ENCODE data around the gene TGFB3. TPM values are rescaled to one million over a fixed set of nuclear protein-coding genes. Genes with fewer than 3 reads are reported as not detected.

Gene TGFB3
- total and polyA plus RNA-seq, 2 of the 13 experiments (the other 11 are each of a cell fraction or from before 2014, with no cell fraction given): 1.4 to 2.5 TPM

- POLR2A ChIA-PET: interaction anchor here (0.6 kb wide), 1 partner anchor 164 kb away, joined by 3 read pairs; no protein-coding TSS in a partner anchor
Measured at GRCh38 chr14:75990297-75990696, 8.5 kb upstream of the TGFB3 start.

GRCh38 chr14:75989134-75989533 is 7.3 kb upstream of the TGFB3 start:
- Histone ChIP-seq H3K4me2 (ENCODE audit: low read depth, low read length) (peak overlapping the region; percentile 71), H3K9me3 (ENCODE audit: low read length) (no peaks in the 10 kb centered on the region), H3K9ac (ENCODE audit: insufficient read depth, low read depth, low read length) (0 out of 2 replicates have a peak overlapping the region, but pooled peaks have one; percentile 31), H3K27me3 (ENCODE audit: control insufficient read depth in 1 of 2, insufficient read depth in 2 of 2, low read length in 2 of 2) (no peaks in the 10 kb centered on the region), H2AFZ (ENCODE audit: low read length) (no peak overlapping the region), H3K27ac (ENCODE audit: extremely low read length, insufficient read depth, low read length) (no peak overlapping the region), H4K20me1 (ENCODE audit: insufficient read depth, low read length) (no peaks in the 10 kb centered on the region), H3K79me2 (ENCODE audit: insufficient read depth, low read length) (no peaks in the 10 kb centered on the region), H3K4me3 (replicated peaks in 1 of 3; ENCODE audit: insufficient read depth in 1 of 3, low read depth in 2 of 3, low read length in 3 of 3) (peak overlapping the region in 1 of 3 experiments; percentile 12; a peak in 1 of 6 replicates), H3K36me3 (replicated peaks in 1 of 2; ENCODE audit: control insufficient read depth in 1 of 2, insufficient read depth in 2 of 2, low read length in 2 of 2) (no peaks in the 10 kb centered on the region), H3K4me1 (ENCODE audit: insufficient read depth, low read length) (peaks cover 43% of the 10 kb centered on the region)
- POLR2A ChIA-PET: interaction anchor here (1.0 kb wide), 1 partner anchor 10 kb away, joined by 3 read pairs; no protein-coding TSS in a partner anchor
- CTCF ChIA-PET (ENCODE audit: low intra/inter-chr PET ratio, low total read pairs): no interaction called here
- WGBS (ENCODE audit: low lambda C conversion rate): 1% methylated on average over 6 of the region's 6 CpGs
- peak; percentile 74 for ATAC-seq
- peak; percentile 88 for FAIRE-seq
- in situ Hi-C loops (cut with HindIII; ENCODE audit: extremely low pct_ligation_motif_present, low pct_unique_long_range_greater_than_20kb): no loop called here
- no TSS peak for BruUV-seq (replicated peaks)
- intact Hi-C loops (cut with micrococcal nuclease; ENCODE audit: unreplicated experiment): loop anchor here (10.0 kb wide), 1 partner anchor 164 kb away; no protein-coding TSS in a partner anchor
- DNase-seq (ENCODE audit: low spot score): peak; percentile 84
- TF ChIP-seq ZNF12 (CRISPR knock-in tag; IDR thresholded peaks at IDR 0.05) (peak; percentile 95), NFIB (CRISPR knock-in tag; IDR thresholded peaks at IDR 0.05; ENCODE audit: borderline replicate concordance) (no peak), MIER3 (CRISPR knock-in tag; IDR thresholded peaks at IDR 0.05; ENCODE audit: borderline replicate concordance) (0 out of 2 replicates have a peak, but pooled peaks have one; percentile 36), MTA3 (CRISPR knock-in tag; IDR thresholded peaks at IDR 0.05) (no peak), ZNF251 (CRISPR knock-in tag; IDR thresholded peaks at IDR 0.05) (no peak), PHB2 (IDR thresholded peaks at IDR 0.05; ENCODE audit: partially characterized antibody) (no peak), SOX13 (IDR thresholded peaks at IDR 0.05) (no peak), SOX13 (CRISPR knock-in tag; conservative IDR thresholded peaks at IDR 0.05 in 1 of 2, IDR thresholded peaks at IDR 0.05 in 1 of 2) (0 out of 4 replicates have a peak, but pooled peaks of 1 of the 2 experiments have one; percentile 54), MEF2D (CRISPR knock-in tag; IDR thresholded peaks at IDR 0.05) (peak; percentile 32; the same call in 1 of the 2 replicates), ZNF746 (CRISPR knock-in tag; IDR thresholded peaks at IDR 0.05) (no peak)
- TF ChIP-seq, protein P1, sequence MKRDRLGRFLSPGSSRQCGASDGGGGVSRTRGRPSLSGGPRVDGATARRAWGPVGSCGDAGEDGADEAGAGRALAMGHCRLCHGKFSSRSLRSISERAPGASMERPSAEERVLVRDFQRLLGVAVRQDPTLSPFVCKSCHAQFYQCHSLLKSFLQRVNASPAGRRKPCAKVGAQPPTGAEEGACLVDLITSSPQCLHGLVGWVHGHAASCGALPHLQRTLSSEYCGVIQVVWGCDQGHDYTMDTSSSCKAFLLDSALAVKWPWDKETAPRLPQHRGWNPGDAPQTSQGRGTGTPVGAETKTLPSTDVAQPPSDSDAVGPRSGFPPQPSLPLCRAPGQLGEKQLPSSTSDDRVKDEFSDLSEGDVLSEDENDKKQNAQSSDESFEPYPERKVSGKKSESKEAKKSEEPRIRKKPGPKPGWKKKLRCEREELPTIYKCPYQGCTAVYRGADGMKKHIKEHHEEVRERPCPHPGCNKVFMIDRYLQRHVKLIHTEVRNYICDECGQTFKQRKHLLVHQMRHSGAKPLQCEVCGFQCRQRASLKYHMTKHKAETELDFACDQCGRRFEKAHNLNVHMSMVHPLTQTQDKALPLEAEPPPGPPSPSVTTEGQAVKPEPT (CRISPR knock-in tag; IDR thresholded peaks at IDR 0.05; ENCODE audit: low read depth): no peak
- TF ChIP-seq, protein P2, sequence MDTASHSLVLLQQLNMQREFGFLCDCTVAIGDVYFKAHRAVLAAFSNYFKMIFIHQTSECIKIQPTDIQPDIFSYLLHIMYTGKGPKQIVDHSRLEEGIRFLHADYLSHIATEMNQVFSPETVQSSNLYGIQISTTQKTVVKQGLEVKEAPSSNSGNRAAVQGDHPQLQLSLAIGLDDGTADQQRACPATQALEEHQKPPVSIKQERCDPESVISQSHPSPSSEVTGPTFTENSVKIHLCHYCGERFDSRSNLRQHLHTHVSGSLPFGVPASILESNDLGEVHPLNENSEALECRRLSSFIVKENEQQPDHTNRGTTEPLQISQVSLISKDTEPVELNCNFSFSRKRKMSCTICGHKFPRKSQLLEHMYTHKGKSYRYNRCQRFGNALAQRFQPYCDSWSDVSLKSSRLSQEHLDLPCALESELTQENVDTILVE (CRISPR knock-in tag; IDR thresholded peaks at IDR 0.05): 0 out of 2 replicates have a peak, but pooled peaks have one; percentile 26

More at GRCh38 chr14:75990297-75990696, 8.5 kb upstream of the TGFB3 start:
- no TSS peak for BruUV-seq (replicated peaks)
- FAIRE-seq: no peak
- no peak for DNase-seq (ENCODE audit: low spot score)
- Histone ChIP-seq H3K79me2 (ENCODE audit: insufficient read depth, low read length) (no peaks in the 10 kb centered on the region), H3K9ac (ENCODE audit: insufficient read depth, low read depth, low read length) (no peak overlapping the region), H3K4me3 (replicated peaks in 1 of 3; ENCODE audit: insufficient read depth in 1 of 3, low read depth in 2 of 3, low read length in 3 of 3) (no peak overlapping the region), H3K36me3 (replicated peaks in 1 of 2; ENCODE audit: control insufficient read depth in 1 of 2, insufficient read depth in 2 of 2, low read length in 2 of 2) (no peaks in the 10 kb centered on the region), H2AFZ (ENCODE audit: low read length) (no peak overlapping the region), H3K4me1 (ENCODE audit: insufficient read depth, low read length) (peaks cover 32% of the 10 kb centered on the region), H3K9me3 (ENCODE audit: low read length) (no peaks in the 10 kb centered on the region), H3K27me3 (ENCODE audit: control insufficient read depth in 1 of 2, insufficient read depth in 2 of 2, low read length in 2 of 2) (no peaks in the 10 kb centered on the region), H3K4me2 (ENCODE audit: low read depth, low read length) (no peak overlapping the region), H4K20me1 (ENCODE audit: insufficient read depth, low read length) (no peaks in the 10 kb centered on the region), H3K27ac (ENCODE audit: extremely low read length, insufficient read depth, low read length) (no peak overlapping the region)
- 76% methylated on average over 4 of the region's 4 CpGs for WGBS (ENCODE audit: low lambda C conversion rate)
- intact Hi-C loops (cut with micrococcal nuclease; ENCODE audit: unreplicated experiment) (no loop called here), in situ Hi-C loops (cut with HindIII; ENCODE audit: extremely low pct_ligation_motif_present, low pct_unique_long_range_greater_than_20kb) (no loop called here)
- CTCF ChIA-PET (ENCODE audit: low intra/inter-chr PET ratio, low total read pairs): no interaction called here
- TF ChIP-seq ATF1 (CRISPR knock-in tag; IDR thresholded peaks at IDR 0.05) (no peak), ZFP1 (CRISPR knock-in tag; IDR thresholded peaks at IDR 0.05) (no peak), XBP1 (CRISPR knock-in tag; IDR thresholded peaks at IDR 0.05) (no peak), GABPB1 (CRISPR knock-in tag; IDR thresholded peaks at IDR 0.05) (no peak), YY1 (IDR thresholded peaks at IDR 0.05; ENCODE audit: insufficient read depth, insufficient replicate concordance, low read depth, low read length) (no peak), ZNF615 (CRISPR knock-in tag; IDR thresholded peaks at IDR 0.05; ENCODE audit: borderline replicate concordance) (no peak), NFATC3 (CRISPR knock-in tag; IDR thresholded peaks at IDR 0.05) (no peak), FLYWCH1 (CRISPR knock-in tag; IDR thresholded peaks at IDR 0.05) (no peak), SOX6 (IDR thresholded peaks at IDR 0.05) (no peak), SOX6 (CRISPR knock-in tag; IDR thresholded peaks at IDR 0.05) (no peak), KAT7 (CRISPR knock-in tag; IDR thresholded peaks at IDR 0.05; ENCODE audit: borderline replicate concordance) (no peak), AGO2 (optimal IDR thresholded peaks at IDR 0.05; ENCODE audit: low read depth, low read length) (no peak)
- no peak for ATAC-seq
